HEK293 (cell line): Measurements from ENCODE around the gene ADAMTS5.

Source experiments
- CTCF ChIA-PET: fragments of 350-600 bp; formaldehyde crosslinking; extraction: SDS; loops from one replicate; lab custom pipeline; 2021; ENCODE audit warnings: antibody characterized with exemption; lab: Yijun Ruan, JAX
- POLR2A ChIA-PET: fragments of 300-600 bp; formaldehyde crosslinking; extraction: SDS; loops from one replicate; lab custom pipeline; 2020; ENCODE audit warnings: antibody characterized with exemption, inconsistent platforms; lab: Yijun Ruan, JAX
- H3K27ac ChIP-seq: fragments of 200-500 bp; sonication (Bioruptor generic); 2 replicates; pipeline ENCODE4 v1.5.1; 2014; ENCODE audit warnings: low read depth, low read length, control low read depth, inconsistent platforms; ENCODE audit errors: extremely low read depth
- H3K36me3 ChIP-seq, 2 experiments: fragments of 200-500 bp in 1 of 2; sonication (Bioruptor generic) in 1 of 2; 1 replicate in 1 of 2; 2 replicates in 1 of 2; pipeline ENCODE4 v1.5.1; 2014 to 2017; ENCODE audit warnings: inconsistent platforms in 2 of 2, low read length in 2 of 2; ENCODE audit not compliant: control insufficient read depth in 2 of 2, insufficient read depth in 1 of 2
- H3K4me1 ChIP-seq: fragments of 200-500 bp; sonication (Bioruptor generic); 2 replicates; pipeline ENCODE4 v1.5.1; 2014; ENCODE audit warnings: mild to moderate bottlenecking, low read length, inconsistent platforms; ENCODE audit not compliant: control insufficient read depth, insufficient read depth
- H3K4me3 ChIP-seq: 2 replicates; pipeline ENCODE4 v1.5.1; 2011; ENCODE audit warnings: low read depth, mild to moderate bottlenecking, control low read depth, low read length, moderate library complexity
- H3K9me3 ChIP-seq: fragments of 200-500 bp; sonication (Bioruptor generic); 2 replicates; pipeline ENCODE4 v1.5.1; 2014; ENCODE audit warnings: low read depth, low read length, inconsistent platforms; ENCODE audit not compliant: control insufficient read depth, insufficient read depth
- EGR2 ChIP-seq: fragments of 450-650 bp; formaldehyde crosslinking; IDR thresholded peaks from 2 replicates; pipeline ENCODE4 v1.5.1; 2016; ENCODE audit warnings: low read depth, missing biosample characterization, missing genetic modification characterization
- GLI4 ChIP-seq: fragments of 450-650 bp; formaldehyde crosslinking; IDR thresholded peaks from 2 replicates; pipeline ENCODE4 v1.5.1; 2016; ENCODE audit warnings: missing biosample characterization, missing genetic modification characterization
- HOXA7 ChIP-seq: sonication (generic); formaldehyde crosslinking; IDR thresholded peaks from 2 replicates; pipeline ENCODE4 v1.8.1; 2022; ENCODE audit warnings: missing genetic modification reagents, borderline replicate concordance
- KLF1 ChIP-seq: fragments of 450-650 bp; formaldehyde crosslinking; IDR thresholded peaks from 2 replicates; pipeline ENCODE4 v1.5.1; 2016; ENCODE audit warnings: missing biosample characterization, missing genetic modification characterization
- KLF16 ChIP-seq: fragments of 450-650 bp; formaldehyde crosslinking; IDR thresholded peaks from 2 replicates; pipeline ENCODE4 v1.5.1; 2017; ENCODE audit warnings: missing biosample characterization, missing genetic modification characterization
- MEIS1 ChIP-seq: sonication (generic); formaldehyde crosslinking; IDR thresholded peaks from 2 replicates; pipeline ENCODE4 v1.8.1; 2022; ENCODE audit warnings: missing genetic modification reagents, mild to moderate bottlenecking, borderline replicate concordance
- SCRT2 ChIP-seq: fragments of 450-650 bp; formaldehyde crosslinking; IDR thresholded peaks from 2 replicates; pipeline ENCODE4 v1.5.1; 2016; ENCODE audit warnings: missing biosample characterization, missing genetic modification characterization
- YY2 ChIP-seq: fragments of 450-650 bp; formaldehyde crosslinking; IDR thresholded peaks from 2 replicates; pipeline ENCODE4 v1.5.1; 2016; ENCODE audit warnings: missing biosample characterization, missing genetic modification characterization
- ZEB2 ChIP-seq: fragments of 450-650 bp; formaldehyde crosslinking; IDR thresholded peaks from 2 replicates; pipeline ENCODE4 v1.5.1; 2016; ENCODE audit warnings: missing biosample characterization, missing genetic modification characterization
- ZNF112 ChIP-seq: fragments of 450-650 bp; formaldehyde crosslinking; IDR thresholded peaks from 2 replicates; pipeline ENCODE4 v1.5.0; 2017; ENCODE audit warnings: missing biosample characterization, missing genetic modification characterization
- ZNF138 ChIP-seq: fragments of 450-650 bp; formaldehyde crosslinking; IDR thresholded peaks from 2 replicates; pipeline ENCODE4 v1.5.1; 2016; ENCODE audit warnings: missing biosample characterization, missing genetic modification characterization, borderline replicate concordance
- ZNF16 ChIP-seq: fragments of 450-650 bp; formaldehyde crosslinking; IDR thresholded peaks from 2 replicates; pipeline ENCODE4 v1.5.1; 2016; ENCODE audit warnings: low read depth, missing biosample characterization, missing genetic modification characterization
- ZNF169 ChIP-seq: fragments of 450-650 bp; formaldehyde crosslinking; IDR thresholded peaks from 2 replicates; pipeline ENCODE4 v1.5.1; 2016; ENCODE audit warnings: missing biosample characterization, missing genetic modification characterization
- ZNF292 ChIP-seq: fragments of 450-650 bp; formaldehyde crosslinking; IDR thresholded peaks from 2 replicates; pipeline ENCODE4 v1.5.1; 2016; ENCODE audit warnings: low read depth, missing biosample characterization, missing genetic modification characterization, borderline replicate concordance
- ZNF394 ChIP-seq: fragments of 450-650 bp; formaldehyde crosslinking; IDR thresholded peaks from 2 replicates; pipeline ENCODE4 v1.5.1; 2016; ENCODE audit warnings: missing biosample characterization, missing genetic modification characterization, mild to moderate bottlenecking, moderate library complexity, borderline replicate concordance
- ZNF473 ChIP-seq: fragments of 450-650 bp; formaldehyde crosslinking; IDR thresholded peaks from 2 replicates; pipeline ENCODE4 v1.5.1; 2017; ENCODE audit warnings: missing biosample characterization, missing genetic modification characterization
- ZNF580 ChIP-seq: fragments of 450-650 bp; formaldehyde crosslinking; IDR thresholded peaks from 2 replicates; pipeline ENCODE4 v1.5.1; 2016; ENCODE audit warnings: missing biosample characterization, missing genetic modification characterization
- ZNF610 ChIP-seq: fragments of 450-650 bp; formaldehyde crosslinking; IDR thresholded peaks from 2 replicates; pipeline ENCODE4 v1.5.1; 2016; ENCODE audit warnings: missing biosample characterization, missing genetic modification characterization, borderline replicate concordance
- ZNF624 ChIP-seq: fragments of 450-650 bp; formaldehyde crosslinking; IDR thresholded peaks from 2 replicates; pipeline ENCODE4 v1.5.1; 2017; ENCODE audit warnings: missing biosample characterization, missing genetic modification characterization
- ZNF658 ChIP-seq: fragments of 450-650 bp; formaldehyde crosslinking; IDR thresholded peaks from 2 replicates; pipeline ENCODE4; 2016; ENCODE audit warnings: missing biosample characterization, missing genetic modification characterization
- ZNF76 ChIP-seq: fragments of 450-650 bp; formaldehyde crosslinking; IDR thresholded peaks from 2 replicates; pipeline ENCODE4; 2016; ENCODE audit warnings: low read depth, missing biosample characterization, missing genetic modification characterization, borderline replicate concordance
- ZNF768 ChIP-seq: fragments of 450-650 bp; formaldehyde crosslinking; IDR thresholded peaks from 2 replicates; pipeline ENCODE4 v1.5.1; 2018; ENCODE audit warnings: missing biosample characterization, mild to moderate bottlenecking, missing genetic modification characterization
- ZNF785 ChIP-seq: fragments of 450-650 bp; formaldehyde crosslinking; IDR thresholded peaks from 2 replicates; pipeline ENCODE4 v1.5.1; 2016; ENCODE audit warnings: missing biosample characterization, missing genetic modification characterization
- ZNF791 ChIP-seq: fragments of 450-650 bp; formaldehyde crosslinking; IDR thresholded peaks from 2 replicates; pipeline ENCODE4 v1.5.1; 2016; ENCODE audit warnings: missing biosample characterization, missing genetic modification characterization
- ZSCAN4 ChIP-seq: fragments of 450-650 bp; formaldehyde crosslinking; IDR thresholded peaks from 2 replicates; pipeline ENCODE4 v1.5.1; 2017; ENCODE audit warnings: missing biosample characterization, missing genetic modification characterization
- TF ChIP-seq, protein P1 (sequence below): fragments of 450-650 bp; formaldehyde crosslinking; IDR thresholded peaks from 2 replicates; pipeline ENCODE4 v1.5.1; 2016; ENCODE audit warnings: missing biosample characterization, missing genetic modification characterization

ADAMTS5 gene

DNA sequence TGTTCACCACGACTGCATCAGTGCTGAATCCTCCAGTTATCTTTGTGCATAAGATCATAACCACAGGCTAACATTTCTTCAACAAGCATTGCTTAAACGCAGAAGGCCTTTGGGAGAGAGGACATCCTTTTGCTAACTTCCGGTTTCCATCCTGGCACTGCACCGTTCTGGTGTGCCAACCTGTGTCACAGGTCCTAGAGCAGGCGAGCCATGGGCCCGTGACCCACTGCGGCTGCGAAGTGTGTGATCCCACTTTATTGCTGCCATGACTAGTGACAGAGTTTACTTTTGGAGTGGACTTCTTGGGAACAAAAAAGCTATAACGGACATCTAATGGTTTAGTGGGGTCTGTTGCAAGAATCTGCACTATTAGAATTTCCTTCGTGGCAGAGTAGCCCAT lies 42.9 kb downstream of the ADAMTS5 start:
- no peaks in the 10 kb centered on the region; the same call in 1 of the 2 replicates for H3K4me1 ChIP-seq
- H3K27ac ChIP-seq = no peak overlapping the region
- no peaks in the 10 kb centered on the region for H3K9me3 ChIP-seq
- ChIA-PET CTCF (interaction anchor here (0.6 kb wide), 1 partner anchor 20 kb away, joined by 3 read pairs; no protein-coding TSS in a partner anchor), POLR2A (no interaction called here)
- TF ChIP-seq ZNF473 (no peak), ZNF112 (tag by site-specific recombination) (no peak), ZNF169 (tag by site-specific recombination) (no peak), ZNF580 (tag by site-specific recombination) (no peak), ZNF16 (tag by site-specific recombination) (no peak), ZNF394 (tag by site-specific recombination) (no peak), MEIS1 (CRISPR knock-in tag) (no peak), SCRT2 (tag by site-specific recombination) (no peak), GLI4 (tag by site-specific recombination) (no peak), ZEB2 (no peak), ZNF768 (tag by site-specific recombination) (no peak), HOXA7 (CRISPR knock-in tag) (no peak), ZSCAN4 (tag by site-specific recombination) (no peak), KLF1 (tag by site-specific recombination) (no peak), ZNF791 (tag by site-specific recombination) (no peak)
- TF ChIP-seq, protein P1, sequence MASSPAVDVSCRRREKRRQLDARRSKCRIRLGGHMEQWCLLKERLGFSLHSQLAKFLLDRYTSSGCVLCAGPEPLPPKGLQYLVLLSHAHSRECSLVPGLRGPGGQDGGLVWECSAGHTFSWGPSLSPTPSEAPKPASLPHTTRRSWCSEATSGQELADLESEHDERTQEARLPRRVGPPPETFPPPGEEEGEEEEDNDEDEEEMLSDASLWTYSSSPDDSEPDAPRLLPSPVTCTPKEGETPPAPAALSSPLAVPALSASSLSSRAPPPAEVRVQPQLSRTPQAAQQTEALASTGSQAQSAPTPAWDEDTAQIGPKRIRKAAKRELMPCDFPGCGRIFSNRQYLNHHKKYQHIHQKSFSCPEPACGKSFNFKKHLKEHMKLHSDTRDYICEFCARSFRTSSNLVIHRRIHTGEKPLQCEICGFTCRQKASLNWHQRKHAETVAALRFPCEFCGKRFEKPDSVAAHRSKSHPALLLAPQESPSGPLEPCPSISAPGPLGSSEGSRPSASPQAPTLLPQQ = no peak
- no peak overlapping the region for H3K4me3 ChIP-seq
- 0 out of 3 replicates have a peak, but pooled peaks cover 0 to 4% of the 10 kb centered on the region in 2 experiments for H3K36me3 ChIP-seq

DNA sequence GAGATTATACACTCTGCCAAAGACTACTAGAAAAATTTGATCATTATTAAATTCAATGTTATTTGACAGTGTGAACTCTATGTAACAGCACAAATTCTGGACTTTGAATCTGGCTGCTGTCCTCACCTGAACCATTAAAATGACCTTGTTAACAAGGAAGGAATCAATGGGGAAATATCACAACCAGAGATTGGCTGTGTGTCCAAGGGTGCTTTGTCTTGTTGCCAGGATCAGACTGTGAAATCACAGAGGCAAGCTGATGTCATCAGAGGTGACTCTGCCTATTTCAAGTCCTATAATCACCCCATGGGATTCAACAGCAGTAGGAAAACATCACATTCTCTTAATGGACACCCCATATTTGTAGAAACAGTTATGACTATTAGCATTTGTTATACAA lies 46.8 kb downstream of the ADAMTS5 start:
- POLR2A ChIA-PET = no interaction called here
- Histone ChIP-seq H3K9me3 (no peaks in the 10 kb centered on the region), H3K27ac (no peak overlapping the region), H3K4me3 (no peak overlapping the region), H3K4me1 (no peaks in the 10 kb centered on the region; the same call in 1 of the 2 replicates), H3K36me3 (0 out of 3 replicates have a peak, but pooled peaks cover 0 to 4% of the 10 kb centered on the region in 2 experiments)
- CTCF ChIA-PET = interaction anchor here (0.7 to 1.3 kb wide), 2 partner anchors 9 to 442 kb away, joined by 3 read pairs; no protein-coding TSS in a partner anchor
- TF ChIP-seq ZNF138 (no peak), ZNF610 (tag by site-specific recombination) (no peak), ZNF791 (tag by site-specific recombination) (no peak), ZNF785 (tag by site-specific recombination) (no peak), YY2 (tag by site-specific recombination) (no peak), EGR2 (tag by site-specific recombination) (no peak), ZEB2 (no peak), ZNF292 (tag by site-specific recombination) (no peak), ZNF624 (tag by site-specific recombination) (no peak), ZNF76 (tag by site-specific recombination) (no peak), KLF16 (tag by site-specific recombination) (no peak), ZNF658 (no peak)
